Activated T-cell treated with anti-CD3 and anti-CD28 coated beads for 48 hours (primary cell): ENCODE measurements around the gene FAM3A.
A peak's percentile ranks its signal among the peaks of the same experiment; 100 is the strongest.
"Not testable (repeated sequence)": the region's sequence is repeated elsewhere in the genome, so short reads cannot be mapped to it uniquely, and the experiment has no call there.

Experiments
- DNase-seq: peaks from one replicate; pipeline ENCODE4 v3.0.0-alpha.2; 2020; ENCODE audit warnings: low read depth

The FAM3A gene

DNA sequence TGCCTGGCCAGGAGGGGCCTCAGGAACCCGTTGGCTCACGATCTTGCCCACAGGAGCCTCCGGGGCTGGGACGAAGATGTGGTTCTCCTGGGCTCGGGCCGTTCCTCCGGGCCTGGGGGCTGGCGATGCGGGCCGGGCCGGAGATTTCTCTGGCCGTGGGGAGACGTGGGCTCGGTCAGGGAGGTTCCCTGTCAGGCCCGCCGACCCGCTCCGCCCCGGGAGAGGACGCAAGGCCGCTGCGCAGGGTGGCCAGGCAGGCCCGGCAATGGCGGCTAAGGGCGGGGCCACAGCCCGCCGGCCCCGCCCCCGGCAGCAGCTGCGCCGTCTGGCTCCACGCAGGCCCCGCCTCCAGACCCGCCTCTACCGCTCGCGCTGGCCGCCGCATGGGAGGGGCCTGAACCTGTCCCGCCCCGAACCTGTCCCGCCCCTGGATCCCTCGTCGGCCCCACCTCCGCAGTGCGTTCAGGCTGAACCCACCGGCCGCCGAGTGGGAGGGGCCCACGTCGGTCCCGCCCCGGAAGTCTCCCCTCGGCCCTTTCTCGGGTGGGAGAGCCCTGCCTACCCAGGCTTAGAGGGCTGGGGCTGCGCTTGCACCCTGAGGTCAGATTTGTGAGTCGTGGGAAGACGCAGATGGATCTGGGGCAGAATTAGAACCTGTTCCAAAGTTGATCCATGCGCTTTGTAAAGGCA lies at the start of gene FAM3A:
Gene FAM3A, minus strand, starts transcription at position 267 of the 690 bp plus-strand sequence. CDS start 460 bp downstream, outside the sequence.
- DNase-seq = peak; percentile 94

DNA sequence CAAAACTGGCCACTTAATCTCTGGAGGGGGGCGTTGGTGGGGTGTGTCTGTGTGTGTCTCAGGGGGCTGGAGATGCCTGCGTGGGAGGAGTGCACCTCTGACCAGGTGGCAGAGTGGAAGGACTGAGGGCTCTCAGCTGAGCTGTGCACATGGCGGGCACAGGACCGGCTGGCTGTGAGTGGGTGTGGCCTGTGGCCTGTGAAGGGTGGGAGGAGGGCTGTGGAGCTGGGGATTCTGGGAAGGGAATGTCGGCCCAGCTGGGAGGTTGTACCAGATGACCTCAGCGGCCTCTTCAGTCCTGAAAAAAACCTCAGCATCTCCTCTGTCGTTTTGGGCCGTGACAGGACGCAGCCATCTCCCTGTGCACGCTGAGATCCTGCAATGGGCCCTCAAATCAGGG lies 46.3 kb upstream of the FAM3A start:
- not testable (repeated sequence) for DNase-seq

DNA sequence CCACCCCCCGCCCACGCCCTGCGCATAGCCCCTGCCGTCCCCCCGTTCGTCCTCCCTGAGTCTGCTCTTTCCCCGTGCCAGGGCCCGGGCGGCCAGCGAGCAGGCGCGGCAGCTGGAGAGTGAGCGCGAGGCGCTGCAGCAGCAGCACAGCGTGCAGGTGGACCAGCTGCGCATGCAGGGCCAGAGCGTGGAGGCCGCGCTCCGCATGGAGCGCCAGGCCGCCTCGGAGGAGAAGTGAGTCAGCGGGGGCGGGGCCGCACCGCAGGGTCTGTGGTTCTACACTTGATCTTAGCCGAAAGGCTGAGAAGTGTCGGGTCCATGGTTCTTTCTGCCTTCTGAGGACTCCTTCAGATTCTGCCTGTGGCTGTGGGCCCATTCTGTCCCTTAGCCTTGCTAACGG lies 44.3 kb upstream of the FAM3A start:
- not testable (repeated sequence) for DNase-seq

DNA sequence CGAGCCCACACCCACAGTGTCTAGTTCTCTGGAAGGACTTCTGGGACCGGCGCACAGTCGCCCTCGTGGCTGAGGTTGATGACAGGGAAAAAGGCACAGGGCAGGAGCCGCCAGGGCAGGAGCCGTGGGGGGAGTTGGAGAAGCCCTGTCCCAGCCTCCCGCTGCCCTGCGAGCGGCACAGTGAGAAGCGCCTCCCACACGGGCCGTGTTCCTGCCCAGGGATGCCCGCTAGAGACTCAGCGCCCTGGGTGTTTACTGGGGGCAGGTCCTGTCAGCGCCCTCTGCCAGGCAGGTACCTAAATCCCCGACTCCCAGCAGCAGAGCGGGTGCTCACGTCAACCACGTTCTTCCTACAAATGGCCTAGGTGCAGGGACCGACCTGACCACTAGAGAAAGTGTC lies 42.9 kb upstream of the FAM3A start:
- not testable (repeated sequence) for DNase-seq

- not testable (repeated sequence) for DNase-seq
Observed at GRCh38 chrX:154558060-154558690, 42.1 kb upstream of the FAM3A start.

GRCh38 chrX:154552112-154552806 lies 36.2 kb upstream of the FAM3A start:
- DNase-seq = not testable (repeated sequence)

GRCh38 chrX:154549766-154550165 lies 33.7 kb upstream of the FAM3A start:
- no peak for DNase-seq

GRCh38 chrX:154548028-154548316 lies 31.9 kb upstream of the FAM3A start:
- no peak for DNase-seq

GRCh38 chrX:154547245-154548027 lies 31.4 kb upstream of the FAM3A start, which contains the start of gene IKBKG:
Gene IKBKG (plus strand): TSS chrX:154547620. CDS start chrX:154552003, 4,383 bp downstream.
- DNase-seq = peak; percentile 84

GRCh38 chrX:154546354-154547244 lies 30.6 kb upstream of the FAM3A start, which contains the start of gene G6PD:
Gene G6PD (minus strand): TSS chrX:154546846. CDS start chrX:154546155, 691 bp downstream.
- DNase-seq = peak; percentile 81

DNA sequence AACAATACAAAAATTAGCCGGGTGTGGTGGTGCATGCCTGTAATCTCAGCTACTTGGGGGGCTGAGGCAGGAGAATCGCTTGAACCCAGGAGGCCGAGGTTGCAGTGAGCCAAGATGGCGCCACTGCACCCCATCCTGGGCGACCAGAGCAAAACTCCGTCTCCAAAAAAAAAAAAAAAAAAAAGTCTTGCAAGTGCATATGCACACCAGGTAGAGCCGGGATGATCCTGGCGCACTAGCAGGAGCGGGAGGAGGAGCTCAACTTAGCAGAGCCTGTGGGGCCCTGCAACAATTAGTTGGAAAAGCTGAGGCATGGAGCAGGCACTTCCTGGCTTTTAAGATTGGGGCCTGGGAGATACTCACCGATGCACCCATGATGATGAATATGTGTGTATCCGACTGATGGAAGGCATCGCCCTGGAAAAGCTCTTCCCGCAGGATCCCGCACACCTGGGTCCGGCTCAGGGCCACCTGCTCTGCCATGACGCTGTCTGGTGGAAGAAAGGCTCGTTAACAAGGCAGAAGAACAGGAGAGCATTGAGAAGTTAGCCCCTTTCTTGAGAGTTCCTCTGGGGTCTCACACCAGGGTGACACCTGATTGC lies 29.7 kb upstream of the FAM3A start:
- DNase-seq = no peak

DNA sequence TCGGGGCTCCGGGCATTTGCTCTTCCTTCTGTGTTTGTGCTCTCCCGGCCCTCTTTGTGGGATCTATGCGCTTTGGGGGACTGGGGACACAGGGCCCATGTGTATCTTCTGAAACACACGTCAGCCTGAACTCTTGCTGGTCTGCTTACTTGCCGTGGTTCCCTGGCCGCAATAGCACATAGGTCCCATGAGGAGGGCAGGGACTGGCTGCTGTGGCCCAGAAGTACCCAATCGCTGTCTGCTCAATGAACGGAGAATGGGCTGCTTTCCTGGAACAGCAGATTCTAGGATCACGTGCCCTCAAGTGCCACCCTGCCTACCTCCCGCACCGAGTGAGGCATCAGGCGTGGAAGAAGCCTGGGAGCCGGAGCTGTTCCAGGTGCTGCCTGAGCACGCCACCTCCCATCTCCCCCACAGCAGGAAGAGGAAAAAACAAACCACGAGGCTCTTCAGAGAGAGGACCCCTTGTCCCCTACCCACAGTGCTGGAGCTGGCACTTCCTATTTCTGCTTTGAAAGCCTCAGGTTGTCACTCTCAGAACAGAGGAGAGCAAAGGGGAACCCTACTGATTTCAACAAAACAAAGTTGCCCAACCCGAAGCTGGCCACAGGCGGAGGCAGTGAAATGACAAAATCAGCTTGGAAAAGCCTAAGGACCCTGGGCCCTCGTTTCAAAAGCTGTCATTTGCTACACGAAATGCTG lies 26.8 kb upstream of the FAM3A start:
- no peak for DNase-seq

GRCh38 chrX:154541896-154542722 lies 26.1 kb upstream of the FAM3A start:
- DNase-seq = peak; percentile 45

- no peak for DNase-seq
Observed at GRCh38 chrX:154541589-154541895, 25.5 kb upstream of the FAM3A start.

GRCh38 chrX:154540897-154541535 lies 25.0 kb upstream of the FAM3A start:
- no peak for DNase-seq

- not testable (repeated sequence) for DNase-seq
Observed at GRCh38 chrX:154540365-154540764, 24.3 kb upstream of the FAM3A start.

GRCh38 chrX:154539077-154539476 lies 23.0 kb upstream of the FAM3A start:
- no peak for DNase-seq

GRCh38 chrX:154535892-154536291 lies 19.9 kb upstream of the FAM3A start:
- DNase-seq = no peak
